Measurements from ENCODE around the gene AOAH.
A peak's percentile ranks its signal among the peaks of the same experiment; 100 is the strongest.

The AOAH gene

DNA sequence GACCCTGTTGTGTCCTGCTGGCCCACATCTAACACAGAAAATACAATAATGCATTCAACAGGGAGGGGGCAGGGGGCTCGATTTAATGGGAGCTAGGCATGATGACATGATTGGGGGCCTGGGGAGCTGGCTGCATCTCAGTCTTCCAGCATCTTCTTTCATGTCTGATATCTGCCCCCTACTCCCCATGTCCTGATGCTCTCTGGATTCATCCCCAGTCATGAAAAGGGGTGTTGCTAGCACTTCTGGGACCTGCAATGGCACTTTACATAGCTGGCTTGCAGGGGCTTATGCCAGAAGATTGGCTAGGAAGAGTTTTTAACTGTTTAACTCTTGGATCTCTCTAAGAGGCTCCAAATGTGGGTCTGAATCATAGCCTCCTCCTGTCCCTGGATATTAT lies 94.9 kb downstream of the AOAH start:
- H3K36me3 Mint-ChIP-seq, result peaks cover 27% of the 10 kb centered on the region
- H3K27me3 Mint-ChIP-seq, result no peaks in the 10 kb centered on the region
- no peak overlapping the region for H3K4me3 Mint-ChIP-seq
- no peak overlapping the region for H3K27ac Mint-ChIP-seq
- H3K9me3 Mint-ChIP-seq (ENCODE audit: low read depth), result no peaks in the 10 kb centered on the region
- H3K4me1 Mint-ChIP-seq (ENCODE audit: low read depth), result peaks cover 32% of the 10 kb centered on the region

GRCh38 chr7:36627836-36628235 lies 96.5 kb downstream of the AOAH start:
- no peaks in the 10 kb centered on the region for H3K9me3 Mint-ChIP-seq (ENCODE audit: low read depth)
- no peak overlapping the region for H3K4me3 Mint-ChIP-seq
- no peak overlapping the region for H3K27ac Mint-ChIP-seq
- peaks cover 28% of the 10 kb centered on the region for H3K36me3 Mint-ChIP-seq
- H3K4me1 Mint-ChIP-seq (ENCODE audit: low read depth), result peaks cover 37% of the 10 kb centered on the region
- H3K27me3 Mint-ChIP-seq, result no peaks in the 10 kb centered on the region

DNA sequence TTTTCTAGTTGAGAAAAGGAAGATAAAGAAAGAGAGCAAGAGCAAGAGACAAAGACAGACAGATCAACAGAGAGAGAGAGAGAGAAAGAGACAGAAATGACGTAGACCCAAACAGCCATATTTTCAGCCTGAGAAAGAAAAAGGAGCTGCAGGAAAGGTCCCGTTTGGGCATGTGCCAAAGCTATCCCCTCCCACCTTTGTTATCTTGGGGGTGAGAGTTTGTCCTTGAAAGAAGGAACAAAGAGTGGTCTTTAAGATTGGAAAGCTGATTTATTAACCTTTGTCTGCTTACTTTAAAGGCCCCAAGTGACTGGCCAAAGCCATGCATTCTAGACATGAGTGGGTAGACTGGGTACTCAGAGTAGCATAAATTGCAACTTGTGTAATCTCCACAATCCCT lies 98.2 kb downstream of the AOAH start:
- Mint-ChIP-seq H3K9me3 (ENCODE audit: low read depth) (no peaks in the 10 kb centered on the region), H3K4me1 (ENCODE audit: low read depth) (peaks cover 40% of the 10 kb centered on the region), H3K27me3 (no peaks in the 10 kb centered on the region), H3K27ac (no peak overlapping the region), H3K4me3 (no peak overlapping the region), H3K36me3 (peaks cover 16% of the 10 kb centered on the region)

- Mint-ChIP-seq H3K27me3 (no peaks in the 10 kb centered on the region), H3K27ac (no peak overlapping the region), H3K4me1 (ENCODE audit: low read depth) (peaks cover 38% of the 10 kb centered on the region), H3K4me3 (no peak overlapping the region), H3K9me3 (ENCODE audit: low read depth) (no peaks in the 10 kb centered on the region), H3K36me3 (peaks cover 14% of the 10 kb centered on the region)
Observed at GRCh38 chr7:36625247-36625646, 99.0 kb downstream of the AOAH start.

DNA sequence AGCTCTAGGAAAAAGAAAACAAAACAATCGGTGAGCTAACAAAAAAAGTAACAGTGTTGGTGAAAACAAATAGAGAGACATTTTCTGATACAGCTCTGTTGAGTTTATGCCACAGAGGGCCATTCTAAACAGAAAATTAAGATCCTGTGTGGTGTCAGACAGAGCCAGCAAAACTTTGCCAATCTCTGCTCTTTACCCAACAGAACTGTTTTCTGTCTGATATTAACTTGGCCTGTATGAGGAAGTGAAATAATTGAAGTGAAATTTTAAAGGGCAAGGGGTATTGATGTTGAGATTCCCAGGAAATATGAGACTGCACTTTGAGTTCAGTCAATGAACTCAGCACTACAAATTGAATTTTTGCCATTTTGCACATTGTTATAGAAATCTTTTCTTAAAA lies 101.0 kb downstream of the AOAH start:
- Mint-ChIP-seq H3K4me3 (no peak overlapping the region), H3K27me3 (no peaks in the 10 kb centered on the region), H3K27ac (no peak overlapping the region), H3K9me3 (ENCODE audit: low read depth) (no peaks in the 10 kb centered on the region), H3K4me1 (ENCODE audit: low read depth) (peaks cover 36% of the 10 kb centered on the region), H3K36me3 (peaks cover 10% of the 10 kb centered on the region)

GRCh38 chr7:36621396-36621795 lies 102.9 kb downstream of the AOAH start:
- no peak overlapping the region for H3K4me3 Mint-ChIP-seq
- peaks cover 33% of the 10 kb centered on the region for H3K4me1 Mint-ChIP-seq (ENCODE audit: low read depth)
- H3K27ac Mint-ChIP-seq, result no peak overlapping the region
- no peaks in the 10 kb centered on the region for H3K9me3 Mint-ChIP-seq (ENCODE audit: low read depth)
- peaks cover 8% of the 10 kb centered on the region for H3K36me3 Mint-ChIP-seq
- H3K27me3 Mint-ChIP-seq, result no peaks in the 10 kb centered on the region

DNA sequence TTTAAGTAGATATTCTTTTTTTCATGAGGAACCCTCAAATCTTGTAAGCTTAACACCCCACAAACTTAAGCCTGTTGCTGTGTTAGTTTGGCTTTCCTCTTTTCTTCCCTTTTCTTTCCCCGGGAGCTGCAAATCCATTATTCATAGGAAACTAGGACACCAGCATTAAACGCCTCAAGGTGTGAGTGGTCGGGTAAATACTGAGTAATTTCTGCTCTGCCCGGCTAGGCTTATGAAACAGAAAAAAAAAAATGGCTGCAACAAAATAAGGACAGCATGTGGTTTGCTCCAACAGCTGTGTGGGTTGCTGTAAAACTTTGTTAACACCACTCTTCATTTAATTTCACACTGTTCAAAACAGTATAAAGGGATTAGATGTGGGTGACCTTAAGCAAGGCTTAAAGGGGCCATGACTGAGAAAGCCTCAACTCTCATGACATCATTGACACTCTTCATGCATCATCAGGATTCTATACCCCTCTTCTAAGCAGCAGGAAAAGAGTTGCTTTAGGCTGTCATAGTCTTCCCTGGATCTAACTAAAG lies 104.1 kb downstream of the AOAH start:
- H3K4me3 Mint-ChIP-seq, result no peak overlapping the region
- no peak overlapping the region for H3K27ac Mint-ChIP-seq
- no peaks in the 10 kb centered on the region for H3K9me3 Mint-ChIP-seq (ENCODE audit: low read depth)
- H3K36me3 Mint-ChIP-seq, result peaks cover 11% of the 10 kb centered on the region
- peaks cover 28% of the 10 kb centered on the region for H3K4me1 Mint-ChIP-seq (ENCODE audit: low read depth)
- H3K27me3 Mint-ChIP-seq, result no peaks in the 10 kb centered on the region

DNA sequence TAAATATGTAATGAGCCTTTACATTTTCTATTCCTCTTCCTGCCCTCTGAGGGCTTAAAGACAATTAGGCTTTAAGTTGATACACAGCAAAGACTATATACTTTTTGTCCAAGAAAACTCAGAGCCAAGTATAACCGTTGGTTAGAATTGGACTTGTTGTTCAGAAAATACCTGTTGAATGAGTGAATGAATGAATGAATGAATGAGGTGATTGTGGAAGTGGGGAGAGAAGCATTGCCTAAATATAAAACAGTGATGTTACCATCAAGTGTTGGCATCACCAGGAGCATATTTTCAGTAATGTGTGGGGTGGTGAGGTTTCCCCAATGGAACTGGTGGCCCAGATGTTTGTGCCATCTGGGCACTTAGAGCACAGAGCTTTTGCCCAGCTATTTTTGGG lies 106.9 kb downstream of the AOAH start:
- Mint-ChIP-seq H3K9me3 (ENCODE audit: low read depth) (no peaks in the 10 kb centered on the region), H3K27me3 (no peaks in the 10 kb centered on the region), H3K4me1 (ENCODE audit: low read depth) (peaks cover 26% of the 10 kb centered on the region), H3K27ac (no peak overlapping the region), H3K36me3 (peaks cover 5% of the 10 kb centered on the region), H3K4me3 (no peak overlapping the region)

DNA sequence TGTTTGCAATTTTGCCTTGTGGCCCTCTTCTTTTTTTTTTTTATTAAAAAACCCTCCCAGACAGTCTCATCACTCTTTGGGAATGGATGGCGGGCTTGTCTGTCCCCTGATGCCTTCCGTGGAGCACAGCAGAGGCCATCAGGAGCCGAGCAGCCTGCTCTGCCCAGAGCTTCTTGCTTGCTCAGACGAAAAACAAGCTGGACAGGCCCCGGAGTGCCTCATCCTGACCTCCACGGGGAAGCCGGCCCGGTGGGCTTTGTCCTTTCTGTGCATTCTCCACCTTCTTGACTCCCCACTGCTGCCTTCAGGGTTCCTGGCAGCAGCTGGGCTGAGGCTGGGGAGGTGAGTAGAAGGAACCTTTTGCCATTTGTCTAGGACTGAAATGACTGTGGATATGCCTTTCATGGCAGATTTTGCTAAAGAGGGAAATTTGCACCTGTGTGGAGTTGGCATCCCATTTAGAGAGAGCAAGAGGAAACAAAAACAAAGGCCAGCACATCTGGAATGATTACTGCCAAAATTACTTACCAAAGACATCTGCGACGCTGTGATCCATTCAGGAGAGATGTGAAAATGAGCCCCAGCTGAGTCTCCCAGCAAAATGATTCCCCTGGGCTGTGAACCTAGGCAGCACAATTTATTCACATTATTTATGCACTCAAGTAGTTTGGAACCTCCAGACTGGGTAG lies 108.3 kb downstream of the AOAH start:
- Mint-ChIP-seq H3K27ac (no peak overlapping the region), H3K4me3 (no peak overlapping the region)

DNA sequence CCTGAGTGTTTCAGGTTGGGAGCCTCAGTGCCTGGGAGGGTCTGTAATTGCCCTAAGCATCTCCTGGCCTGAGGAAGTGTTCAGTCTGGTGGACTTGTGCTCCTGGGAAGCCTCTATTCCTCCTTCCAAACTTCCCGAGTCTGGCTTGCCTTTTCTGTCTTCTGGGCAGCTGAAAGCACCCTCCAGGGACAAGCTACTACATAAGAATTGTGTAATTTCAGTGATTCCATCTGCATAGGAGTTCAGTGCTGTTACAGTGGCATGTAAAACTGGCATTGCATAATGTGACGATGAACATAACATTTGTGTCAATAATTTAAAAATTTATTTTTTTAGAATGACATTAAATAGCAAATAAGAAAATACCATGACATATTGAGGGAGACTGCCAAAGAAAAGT lies 109.3 kb downstream of the AOAH start:
- H3K4me3 Mint-ChIP-seq, result no peak overlapping the region
- H3K27ac Mint-ChIP-seq, result no peak overlapping the region
- H3K4me1 Mint-ChIP-seq (ENCODE audit: low read depth), result peaks cover 11% of the 10 kb centered on the region
- H3K36me3 Mint-ChIP-seq, result peaks cover 8% of the 10 kb centered on the region
- H3K27me3 Mint-ChIP-seq, result no peaks in the 10 kb centered on the region
- no peaks in the 10 kb centered on the region for H3K9me3 Mint-ChIP-seq (ENCODE audit: low read depth)

More for the DNA sequence above, 108.3 kb downstream of the AOAH start:
- H3K9me3 Mint-ChIP-seq (ENCODE audit: low read depth), result no peaks in the 10 kb centered on the region
- H3K36me3 Mint-ChIP-seq, result peaks cover 8% of the 10 kb centered on the region
- no peaks in the 10 kb centered on the region for H3K27me3 Mint-ChIP-seq
- peaks cover 11% of the 10 kb centered on the region for H3K4me1 Mint-ChIP-seq (ENCODE audit: low read depth)

DNA sequence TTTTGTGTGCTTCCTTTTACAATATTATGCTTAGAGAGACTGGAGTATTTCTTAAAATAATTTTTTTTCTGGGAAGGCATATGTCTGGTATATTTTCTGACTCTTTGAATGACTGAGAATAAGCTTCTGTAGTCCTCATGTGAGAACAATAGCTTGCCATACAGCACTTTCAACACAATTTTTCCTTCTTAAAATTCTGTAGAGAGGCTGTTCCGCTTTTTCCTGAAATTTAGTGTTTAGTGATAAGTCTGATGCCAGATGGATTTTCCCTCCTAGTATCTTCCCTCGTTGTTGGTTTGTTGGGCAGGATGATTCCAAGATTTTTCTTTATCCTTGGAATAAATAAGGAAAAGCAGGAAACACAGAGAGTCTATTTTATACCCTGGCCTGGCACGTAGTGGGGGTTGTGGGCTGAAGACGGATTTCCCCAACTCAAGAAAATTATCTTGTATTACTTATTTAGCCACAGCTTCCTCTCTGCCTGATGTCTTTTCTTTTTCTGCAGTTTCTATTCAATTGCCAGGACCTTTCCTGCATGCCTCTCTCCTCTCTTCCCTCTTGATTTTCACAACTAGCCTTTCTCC lies 111.2 kb downstream of the AOAH start:
- Mint-ChIP-seq H3K27ac (peak overlapping the region; percentile 22), H3K4me3 (no peak overlapping the region), H3K36me3 (peaks cover 8% of the 10 kb centered on the region), H3K4me1 (ENCODE audit: low read depth) (peaks cover 26% of the 10 kb centered on the region), H3K27me3 (no peaks in the 10 kb centered on the region), H3K9me3 (ENCODE audit: low read depth) (no peaks in the 10 kb centered on the region)

DNA sequence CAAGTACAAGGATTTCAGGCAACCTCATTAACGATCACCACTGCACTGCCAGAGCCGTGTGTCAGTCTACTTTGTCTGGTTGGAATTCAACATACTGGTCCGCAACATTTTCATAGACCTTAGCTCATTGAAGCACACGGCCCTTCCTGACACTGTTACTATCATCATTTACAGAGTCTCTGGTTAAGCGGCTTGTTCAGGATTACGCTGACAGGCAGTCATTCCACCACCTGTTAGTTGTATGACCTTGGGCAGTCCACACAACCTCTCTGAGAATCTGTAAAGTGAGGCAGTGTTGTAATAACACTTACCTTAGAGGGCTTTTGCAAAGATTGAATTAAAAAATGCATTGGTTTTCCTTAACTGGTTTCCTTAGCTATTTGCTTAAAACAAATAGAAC lies 112.6 kb downstream of the AOAH start:
- Mint-ChIP-seq H3K27me3 (no peaks in the 10 kb centered on the region), H3K4me3 (no peak overlapping the region), H3K4me1 (ENCODE audit: low read depth) (peaks cover 40% of the 10 kb centered on the region), H3K27ac (no peak overlapping the region), H3K9me3 (ENCODE audit: low read depth) (no peaks in the 10 kb centered on the region), H3K36me3 (peaks cover 8% of the 10 kb centered on the region)

DNA sequence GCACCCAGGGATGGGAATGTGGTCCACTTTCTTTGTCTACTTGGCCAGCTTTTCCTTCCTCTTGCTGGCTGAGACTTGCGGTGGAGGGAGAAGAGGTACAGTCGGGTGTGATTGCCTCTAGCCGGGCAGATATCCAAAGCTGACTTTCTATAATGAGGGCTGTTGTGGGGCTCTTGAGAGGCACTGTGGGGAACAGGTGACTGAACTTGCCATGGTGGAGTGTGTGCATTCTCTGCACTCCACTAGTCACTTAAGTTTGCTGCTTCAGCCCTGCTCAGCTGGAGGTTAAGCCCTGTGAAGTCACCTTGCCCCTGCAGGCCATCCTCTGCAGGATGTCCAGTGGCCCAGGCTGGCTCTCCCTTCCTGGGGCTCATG lies 116.6 kb downstream of the AOAH start:
- Mint-ChIP-seq H3K4me1 (ENCODE audit: low read depth) (peaks cover 64% of the 10 kb centered on the region), H3K4me3 (peak overlapping the region; percentile 47), H3K36me3 (peaks cover 5% of the 10 kb centered on the region), H3K27me3 (no peaks in the 10 kb centered on the region), H3K27ac (peak overlapping the region; percentile 46), H3K9me3 (ENCODE audit: low read depth) (no peaks in the 10 kb centered on the region)

GRCh38 chr7:36606976-36607720 lies 117.1 kb downstream of the AOAH start:
- no peaks in the 10 kb centered on the region for H3K9me3 Mint-ChIP-seq (ENCODE audit: low read depth)
- peaks cover 5% of the 10 kb centered on the region for H3K36me3 Mint-ChIP-seq
- H3K4me3 Mint-ChIP-seq, result peak overlapping the region; percentile 47
- H3K4me1 Mint-ChIP-seq (ENCODE audit: low read depth), result peaks cover 67% of the 10 kb centered on the region
- no peaks in the 10 kb centered on the region for H3K27me3 Mint-ChIP-seq
- peak overlapping the region; percentile 73 for H3K27ac Mint-ChIP-seq
